Measurements from ENCODE around the gene PXK.
A peak's percentile ranks its signal among the peaks of the same experiment; 100 is the strongest.
"Not testable (repeated sequence)": the region's sequence is repeated elsewhere in the genome, so short reads cannot be mapped to it uniquely, and the experiment has no call there.

PXK gene

GRCh38 chr3:58323529-58324390 lies 8.9 kb upstream of the PXK start:
- no peak for DNase-seq

- DNase-seq, result peak in 1 of 2 donors; percentile 8
Measured at GRCh38 chr3:58324391-58325390, 8.0 kb upstream of the PXK start.

GRCh38 chr3:58325525-58325992 lies 7.1 kb upstream of the PXK start:
- no peak for DNase-seq

- DNase-seq, result no peak
Measured at GRCh38 chr3:58326267-58326900, 6.3 kb upstream of the PXK start.

- no peak for DNase-seq
Measured at GRCh38 chr3:58329150-58329921, 3.4 kb upstream of the PXK start.

- DNase-seq, result no peak
Measured at GRCh38 chr3:58329922-58330413, 2.7 kb upstream of the PXK start.

GRCh38 chr3:58331593-58332152 lies 1.0 kb upstream of the PXK start:
- no peak for DNase-seq

- DNase-seq, result peak; percentile 14 to 25
Measured at GRCh38 chr3:58333206-58334012, 717 bp downstream of the PXK start.

GRCh38 chr3:58334013-58334321 lies 1.3 kb downstream of the PXK start:
- DNase-seq, result no peak

- no peak for DNase-seq
Measured at GRCh38 chr3:58334506-58334884, 1.8 kb downstream of the PXK start.

GRCh38 chr3:58335652-58335947 lies 2.9 kb downstream of the PXK start:
- no peak for DNase-seq

- no peak for DNase-seq
Measured at GRCh38 chr3:58336135-58336882, 3.6 kb downstream of the PXK start.

GRCh38 chr3:58337190-58337589 lies 4.5 kb downstream of the PXK start:
- DNase-seq, result no peak

- not testable (repeated sequence) for DNase-seq
Measured at GRCh38 chr3:58339146-58339545, 6.5 kb downstream of the PXK start.

GRCh38 chr3:58340594-58341244 lies 8.0 kb downstream of the PXK start:
- no peak for DNase-seq

GRCh38 chr3:58341376-58341775 lies 8.7 kb downstream of the PXK start:
- no peak for DNase-seq

- no peak for DNase-seq
Measured at GRCh38 chr3:58342676-58343075, 10.0 kb downstream of the PXK start.

- no peak for DNase-seq
Measured at GRCh38 chr3:58345457-58345856, 12.8 kb downstream of the PXK start.

- DNase-seq, result no peak
Measured at GRCh38 chr3:58346368-58346767, 13.7 kb downstream of the PXK start.

- no peak for DNase-seq
Measured at GRCh38 chr3:58347984-58348383, 15.3 kb downstream of the PXK start.

All from activated CD4-positive, alpha-beta T cell treated with anti-CD3 and anti-CD28 coated beads for 4 hours (primary cell).